Measurements from ENCODE around the gene UBR4. TPM values are rescaled to one million over a fixed set of nuclear protein-coding genes. Genes with fewer than 3 reads are reported as not detected.
"Not testable (repeated sequence)": the region's sequence is repeated elsewhere in the genome, so short reads cannot be mapped to it uniquely, and the experiment has no call there.

The UBR4 gene
- total RNA-seq, 2 experiments from 2014 or later = 121 to 126 TPM

GRCh38 chr1:19257178-19257914 is 47.3 kb upstream of the UBR4 start:
- peaks cover 93% of the 10 kb centered on the region for H3K36me3 ChIP-seq (ENCODE audit: insufficient read depth, low read length)
- H3K4me2 ChIP-seq (ENCODE audit: low read length) = no peak overlapping the region
- peaks cover 20% of the 10 kb centered on the region for H3K4me1 ChIP-seq (ENCODE audit: insufficient read depth, low read length, poor library complexity, severe bottlenecking)
- H3K9me2 ChIP-seq (ENCODE audit: insufficient read depth, low read length) = no peaks in the 10 kb centered on the region
- H3K4me3 ChIP-seq (ENCODE audit: low read depth, low read length, poor library complexity, severe bottlenecking) = no peak overlapping the region
- no peak for DNase-seq (ENCODE audit: low spot score)
- peaks cover 36% of the 10 kb centered on the region for H3K79me2 ChIP-seq (ENCODE audit: insufficient read depth, low read depth, low read length)
- CTCF ChIA-PET (ENCODE audit: unreplicated experiment) = no interaction called here
- POLR2A ChIA-PET = interaction anchor here (0.6 kb wide), 2 partner anchors 12 to 244 kb away, joined by 3 read pairs; no protein-coding TSS in a partner anchor
- no peak overlapping the region for H3K27ac ChIP-seq (ENCODE audit: low read depth, low read length, poor library complexity, severe bottlenecking)
- no peaks in the 10 kb centered on the region for H3K9me3 ChIP-seq (ENCODE audit: low read length)
- H2AFZ ChIP-seq (ENCODE audit: low read length) = no peak overlapping the region
- H4K20me1 ChIP-seq (ENCODE audit: insufficient read depth, low read length) = peaks cover 23% of the 10 kb centered on the region
- BruUV-seq (replicated peaks) = no TSS peak
- no peak for TF ChIP-seq CTCF (conservative IDR thresholded peaks at IDR 0.05; ENCODE audit: low read length)
- no peak for TF ChIP-seq EZH2phosphoT487 (IDR thresholded peaks at IDR 0.05; ENCODE audit: borderline replicate concordance, low read depth, low read length)
- intact Hi-C loops (cut with micrococcal nuclease; ENCODE audit: unreplicated experiment) = loop anchor here (10.0 kb wide), 1 partner anchor 397 kb away; no protein-coding TSS in a partner anchor

- H3K4me1 ChIP-seq (ENCODE audit: insufficient read depth, low read length, poor library complexity, severe bottlenecking) = peaks cover 20% of the 10 kb centered on the region
- DNase-seq (ENCODE audit: low spot score); CTCF ChIA-PET (ENCODE audit: unreplicated experiment); H2AFZ ChIP-seq (ENCODE audit: low read length); H3K27ac ChIP-seq (ENCODE audit: low read depth, low read length, poor library complexity, severe bottlenecking); H3K9me3 ChIP-seq (ENCODE audit: low read length); H3K9me2 ChIP-seq (ENCODE audit: insufficient read depth, low read length); BruUV-seq (replicated peaks); H3K4me2 ChIP-seq (ENCODE audit: low read length); H3K4me3 ChIP-seq (ENCODE audit: low read depth, low read length, poor library complexity, severe bottlenecking): not testable (repeated sequence)
- H3K36me3 ChIP-seq (ENCODE audit: insufficient read depth, low read length) = peaks cover 87% of the 10 kb centered on the region
- intact Hi-C loops (cut with micrococcal nuclease; ENCODE audit: unreplicated experiment) = loop anchor here (10.0 kb wide), 1 partner anchor 398 kb away; no protein-coding TSS in a partner anchor
- H4K20me1 ChIP-seq (ENCODE audit: insufficient read depth, low read length) = peaks cover 23% of the 10 kb centered on the region
- peaks cover 45% of the 10 kb centered on the region for H3K79me2 ChIP-seq (ENCODE audit: insufficient read depth, low read depth, low read length)
- POLR2A ChIA-PET = interaction anchor here (0.6 kb wide), 1 partner anchor 148 kb away, joined by 3 read pairs; no protein-coding TSS in a partner anchor
Observed at GRCh38 chr1:19256301-19256700, 46.2 kb upstream of the UBR4 start.

GRCh38 chr1:19255288-19255687 is 45.2 kb upstream of the UBR4 start:
- intact Hi-C loops (cut with micrococcal nuclease; ENCODE audit: unreplicated experiment) = loop anchor here (10.0 kb wide), 1 partner anchor 400 kb away; no protein-coding TSS in a partner anchor
- TF ChIP-seq EZH2phosphoT487 (IDR thresholded peaks at IDR 0.05; ENCODE audit: borderline replicate concordance, low read depth, low read length) (no peak), CTCF (conservative IDR thresholded peaks at IDR 0.05; ENCODE audit: low read length) (no peak)

More at GRCh38 chr1:19255288-19255687, 45.2 kb upstream of the UBR4 start:
- H4K20me1 ChIP-seq (ENCODE audit: insufficient read depth, low read length) = peaks cover 23% of the 10 kb centered on the region
- no peaks in the 10 kb centered on the region for H3K9me2 ChIP-seq (ENCODE audit: insufficient read depth, low read length)
- no peaks in the 10 kb centered on the region for H3K9me3 ChIP-seq (ENCODE audit: low read length)
- no peak overlapping the region for H3K4me2 ChIP-seq (ENCODE audit: low read length)
- H3K36me3 ChIP-seq (ENCODE audit: insufficient read depth, low read length) = peaks cover 78% of the 10 kb centered on the region
- peaks cover 24% of the 10 kb centered on the region for H3K4me1 ChIP-seq (ENCODE audit: insufficient read depth, low read length, poor library complexity, severe bottlenecking)
- H2AFZ ChIP-seq (ENCODE audit: low read length) = no peak overlapping the region
- no TSS peak for BruUV-seq (replicated peaks)
- ChIA-PET CTCF (ENCODE audit: unreplicated experiment) (no interaction called here), POLR2A (interaction anchor here (0.6 to 0.7 kb wide), 4 partner anchors 9 to 133 kb away, joined by 3 to 6 read pairs (median 4); no protein-coding TSS in a partner anchor)
- DNase-seq (ENCODE audit: low spot score) = no peak
- H3K4me3 ChIP-seq (ENCODE audit: low read depth, low read length, poor library complexity, severe bottlenecking) = no peak overlapping the region
- peaks cover 55% of the 10 kb centered on the region for H3K79me2 ChIP-seq (ENCODE audit: insufficient read depth, low read depth, low read length)
- no peak overlapping the region for H3K27ac ChIP-seq (ENCODE audit: low read depth, low read length, poor library complexity, severe bottlenecking)

Data from OCI-LY7 (cell line).